ENCODE results near the gene SDHA.
"Not testable (repeated sequence)": the region's sequence is repeated elsewhere in the genome, so short reads cannot be mapped to it uniquely, and the experiment has no call there.

SDHA gene

GRCh38 chr5:257148-257547 lies 39.0 kb downstream of the SDHA start:
- no peak for DNase-seq (ENCODE audit: low read depth)

- DNase-seq (ENCODE audit: low read depth) = peak; percentile 78
Observed at GRCh38 chr5:263275-263974, 45.3 kb downstream of the SDHA start.

- DNase-seq (ENCODE audit: low read depth) = no peak
Observed at GRCh38 chr5:264338-264737, 46.2 kb downstream of the SDHA start.

GRCh38 chr5:266311-267026 lies 48.3 kb downstream of the SDHA start:
- peak; percentile 13 for DNase-seq (ENCODE audit: low read depth)

- no peak for DNase-seq (ENCODE audit: low read depth)
Observed at GRCh38 chr5:267716-268115, 49.6 kb downstream of the SDHA start.

DNA sequence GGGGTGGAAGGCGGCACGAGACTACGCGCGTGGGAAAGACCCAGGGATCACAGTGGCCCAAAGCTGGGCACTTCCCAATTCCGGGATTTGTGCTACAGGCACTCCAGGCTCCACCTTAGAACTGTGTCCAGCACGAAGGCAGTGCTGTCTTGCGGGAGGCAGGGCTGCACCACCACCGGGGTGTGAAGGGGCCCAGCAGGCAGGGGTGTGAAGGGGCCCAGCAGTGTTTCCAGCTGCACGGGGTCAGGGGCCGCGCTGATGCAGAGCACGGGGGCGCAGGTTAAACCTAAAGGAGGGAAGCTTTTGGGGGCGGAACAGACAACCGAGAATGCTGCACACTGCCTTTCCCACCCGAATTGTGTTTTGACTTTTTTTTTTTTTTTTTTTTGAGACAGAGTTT lies 52.2 kb downstream of the SDHA start:
- no peak for DNase-seq (ENCODE audit: low read depth)

DNA sequence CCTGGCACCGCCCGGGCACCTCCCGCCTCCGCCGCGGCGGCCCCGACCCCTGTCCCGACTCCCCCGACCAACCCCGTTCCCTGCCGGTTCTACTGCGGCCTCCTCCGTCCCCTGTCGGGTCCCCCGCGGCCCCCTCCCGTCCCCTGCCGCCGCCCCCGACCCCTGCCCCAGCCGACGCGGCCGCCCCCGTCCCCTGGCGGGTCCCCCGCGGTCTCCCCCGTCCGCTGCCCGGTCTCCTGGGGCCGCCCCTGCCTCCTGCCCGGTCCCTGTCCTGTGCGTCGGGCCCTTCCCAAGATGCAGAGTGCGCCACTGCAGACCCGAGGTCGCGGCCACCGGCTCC lies 53.7 kb downstream of the SDHA start:
- DNase-seq (ENCODE audit: low read depth) = not testable (repeated sequence)

DNA sequence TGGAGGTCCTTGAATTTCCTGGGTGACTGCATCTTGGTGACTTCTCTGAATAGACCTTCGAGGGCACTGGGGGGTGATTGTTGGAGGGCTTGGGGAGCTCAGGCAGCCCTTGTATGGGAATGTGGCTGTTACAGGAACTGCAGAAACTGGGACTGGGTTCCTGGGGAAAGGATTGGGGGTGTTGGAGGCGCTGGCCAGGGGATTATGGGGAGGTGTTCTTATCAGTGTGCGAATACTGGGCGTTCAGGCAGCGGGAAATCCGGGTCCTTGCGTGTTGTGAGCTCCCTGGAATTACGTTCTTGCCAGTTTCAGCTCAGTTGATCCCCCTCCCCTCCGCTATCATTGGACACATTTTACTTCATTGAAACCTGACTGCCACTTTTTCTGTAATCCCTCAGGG lies 55.0 kb downstream of the SDHA start:
- not testable (repeated sequence) for DNase-seq (ENCODE audit: low read depth)

DNA sequence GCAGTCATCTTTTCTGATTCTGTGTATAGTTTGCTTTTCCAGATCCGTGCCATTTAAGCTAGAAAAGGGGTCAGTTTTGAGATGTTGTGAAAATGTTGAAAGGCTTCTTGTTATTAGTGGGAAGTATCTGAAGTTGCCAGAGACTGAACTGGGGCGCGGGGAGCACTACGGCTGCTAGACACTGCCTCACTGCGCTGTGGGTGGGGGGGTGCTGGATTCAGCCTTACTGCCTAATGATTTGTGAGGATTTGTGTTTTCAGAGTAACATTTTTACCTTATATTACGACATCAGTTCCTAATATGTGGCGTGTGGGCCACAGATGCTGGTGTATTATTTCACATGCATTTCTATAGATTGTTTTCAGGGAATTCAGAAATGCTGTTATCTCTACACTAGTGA lies 55.4 kb downstream of the SDHA start:
- not testable (repeated sequence) for DNase-seq (ENCODE audit: low read depth)

GRCh38 chr5:274346-274745 lies 56.2 kb downstream of the SDHA start:
- DNase-seq (ENCODE audit: low read depth) = not testable (repeated sequence)

- DNase-seq (ENCODE audit: low read depth) = no peak
Observed at GRCh38 chr5:278646-279045, 60.5 kb downstream of the SDHA start.

DNA sequence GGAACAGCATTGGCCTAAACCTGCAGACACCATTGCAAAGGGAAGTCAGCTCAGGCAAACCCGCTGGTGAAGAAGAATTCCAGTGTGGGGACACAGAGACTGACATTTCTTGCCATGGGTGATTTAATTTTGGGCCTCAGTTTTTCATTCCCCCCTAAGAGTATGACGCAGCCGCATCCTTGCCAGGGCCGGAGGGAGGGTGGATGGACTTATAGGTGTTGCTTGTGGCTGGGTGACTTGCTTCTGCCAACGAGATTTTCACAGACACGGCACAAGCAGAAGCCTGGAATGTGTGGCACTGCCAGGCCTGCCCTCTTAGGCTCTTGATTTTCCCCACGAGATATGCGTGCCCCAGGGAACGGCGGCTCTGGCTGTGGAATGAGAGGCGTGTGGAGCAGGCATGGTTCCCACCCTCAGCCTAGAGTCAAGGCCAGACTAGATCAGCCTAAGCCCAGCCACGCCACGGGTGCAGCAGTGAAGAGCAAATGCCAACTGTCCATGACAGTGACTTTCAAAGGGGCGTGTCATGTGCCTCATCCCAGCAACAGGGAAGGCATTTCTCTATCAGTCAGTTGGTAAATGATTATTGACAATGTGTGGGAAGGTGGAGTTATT lies 61.0 kb downstream of the SDHA start:
- DNase-seq (ENCODE audit: low read depth) = not testable (repeated sequence)

GRCh38 chr5:285991-286557 lies 68.0 kb downstream of the SDHA start:
- DNase-seq (ENCODE audit: low read depth) = no peak

- DNase-seq (ENCODE audit: low read depth) = not testable (repeated sequence)
Observed at GRCh38 chr5:290200-290599, 72.1 kb downstream of the SDHA start.

DNA sequence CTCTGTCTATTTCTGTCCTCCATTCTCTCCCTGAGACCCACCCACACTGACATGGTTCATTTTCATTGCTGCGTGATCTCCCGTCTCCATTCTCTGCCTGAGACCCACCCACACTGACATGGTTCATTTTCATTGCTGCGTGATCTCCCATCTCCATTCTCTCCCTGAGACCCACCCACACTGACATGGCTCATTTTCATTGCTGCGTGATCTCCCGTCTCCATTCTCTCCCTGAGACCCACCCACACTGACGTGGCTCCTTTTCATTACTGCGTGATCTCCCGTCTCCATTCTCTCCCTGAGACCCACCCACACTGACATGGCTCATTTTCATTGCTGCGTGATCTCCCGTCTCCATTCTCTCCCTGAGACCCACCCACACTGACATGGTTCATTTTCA lies 73.2 kb downstream of the SDHA start:
- not testable (repeated sequence) for DNase-seq (ENCODE audit: low read depth)

- DNase-seq (ENCODE audit: low read depth) = not testable (repeated sequence)
Observed at GRCh38 chr5:294788-295187, 76.7 kb downstream of the SDHA start.

GRCh38 chr5:296207-296606 lies 78.1 kb downstream of the SDHA start:
- DNase-seq (ENCODE audit: low read depth) = not testable (repeated sequence)

DNA sequence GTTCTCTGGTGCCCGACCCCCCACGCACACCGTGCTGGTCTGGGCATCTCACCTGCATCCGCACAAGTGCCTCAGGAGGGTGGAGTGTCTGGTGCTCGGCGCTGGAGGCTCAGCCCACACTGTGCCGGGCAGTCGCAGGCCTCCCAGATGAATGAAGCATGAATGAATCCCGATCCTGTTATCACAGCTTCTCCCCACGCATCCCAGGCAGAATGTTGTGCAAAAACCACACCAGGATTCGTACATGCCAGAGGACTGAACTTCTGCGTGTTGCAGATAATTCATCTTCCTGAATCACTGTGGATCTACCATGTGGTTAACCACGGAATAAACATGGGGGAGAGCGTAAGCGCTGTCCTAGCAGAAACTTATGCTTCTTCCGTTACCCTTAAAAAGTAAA lies 78.8 kb downstream of the SDHA start:
- peak; percentile 30 for DNase-seq (ENCODE audit: low read depth)

DNA sequence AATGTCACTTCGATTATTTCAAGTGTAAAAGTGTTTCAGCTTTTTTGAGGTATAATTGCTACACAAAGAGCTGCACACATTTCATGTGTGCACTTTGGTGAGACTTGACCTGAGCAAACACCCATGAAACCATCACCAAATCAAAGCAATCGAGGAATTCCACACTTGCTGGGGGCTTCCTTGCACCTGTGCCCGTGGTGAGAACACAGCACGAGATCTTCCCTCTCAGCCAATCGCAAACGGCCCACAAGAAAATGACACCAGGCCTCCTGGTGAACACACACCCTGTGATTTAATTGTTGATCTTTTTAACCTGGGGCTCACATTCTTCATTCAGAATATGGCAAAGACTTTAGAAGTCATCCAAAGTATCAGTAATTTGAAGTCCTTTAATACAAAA lies 79.3 kb downstream of the SDHA start:
- DNase-seq (ENCODE audit: low read depth) = not testable (repeated sequence)

GRCh38 chr5:297991-298736 lies 80.0 kb downstream of the SDHA start:
- not testable (repeated sequence) for DNase-seq (ENCODE audit: low read depth)

- DNase-seq (ENCODE audit: low read depth) = no peak
Observed at GRCh38 chr5:298737-299125, 80.6 kb downstream of the SDHA start.

- DNase-seq (ENCODE audit: low read depth) = not testable (repeated sequence)
Observed at GRCh38 chr5:299921-300320, 81.8 kb downstream of the SDHA start.
